UCSD-AML1 (cell line): ENCODE data around the gene MTHFD2L.

Source experiments
- DNase-seq: peaks from one replicate; lab custom pipeline; 2025; ENCODE audit not compliant: unreplicated experiment; lab: John Stamatoyannopoulos, UW

Gene MTHFD2L

DNA sequence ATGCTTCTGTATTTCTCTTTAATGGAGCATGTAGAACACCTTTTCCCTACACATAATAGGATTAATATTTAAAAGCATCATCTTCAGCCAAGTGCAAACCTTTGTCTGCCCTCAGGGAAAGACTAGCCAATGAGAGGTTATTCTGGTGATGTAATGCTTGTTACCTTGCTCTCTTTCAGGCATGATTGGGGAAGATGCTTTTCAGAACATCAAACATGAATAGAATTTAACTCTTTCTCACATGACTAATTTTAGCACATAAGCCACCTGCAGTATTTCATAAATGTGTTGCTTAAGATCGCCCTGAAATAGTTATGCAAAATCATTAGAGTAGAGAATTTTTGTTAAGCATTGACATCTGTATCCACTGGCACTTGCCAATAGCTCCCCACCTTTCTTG, 139.6 kb downstream of the MTHFD2L start:
- DNase-seq = no peak

DNA sequence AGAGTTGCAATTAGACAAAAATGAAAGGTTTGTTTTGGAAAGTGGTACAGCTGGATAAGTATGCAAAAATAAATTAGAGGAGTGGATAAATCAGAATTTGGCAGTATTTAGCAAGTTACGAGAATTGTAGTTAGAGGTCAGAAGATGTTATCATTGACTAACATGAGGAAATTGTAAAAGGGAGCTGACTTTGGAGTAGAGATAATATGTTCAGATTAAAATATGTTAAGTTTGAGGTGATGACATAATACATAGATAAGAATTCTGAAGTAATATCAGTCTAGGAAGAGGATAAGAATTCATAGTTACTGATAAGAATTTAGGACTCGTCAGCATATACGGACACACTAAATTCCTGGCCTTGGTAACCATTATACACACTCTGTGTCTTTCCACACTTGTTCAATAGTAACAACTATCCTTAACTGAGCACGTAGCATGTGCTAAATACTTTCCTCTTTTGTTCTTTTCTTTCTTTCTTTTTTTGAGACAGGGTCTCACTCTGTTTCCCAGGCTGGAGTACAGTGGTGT, 146.2 kb downstream of the MTHFD2L start:
- no peak for DNase-seq

DNA sequence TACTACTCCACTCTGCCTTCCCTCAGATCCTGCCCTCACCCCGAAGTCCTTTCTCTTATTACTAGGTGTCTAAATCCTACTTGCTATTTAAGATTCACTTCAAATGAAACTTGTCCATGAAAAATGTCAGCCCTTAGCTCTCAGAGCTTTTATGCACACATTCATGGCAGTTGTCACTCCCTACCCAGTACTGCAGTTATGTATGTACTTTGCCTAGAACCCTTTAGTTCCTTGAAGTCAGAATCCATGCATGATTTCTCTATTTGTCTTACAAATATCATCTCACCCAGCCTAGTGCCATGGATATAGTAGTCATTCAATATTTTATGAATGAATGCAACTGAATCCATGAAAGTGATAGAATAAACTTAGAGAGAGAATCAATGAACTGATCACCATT, 147.1 kb downstream of the MTHFD2L start:
- no peak for DNase-seq

GRCh38 chr4:74307170-74307569, 149.3 kb downstream of the MTHFD2L start:
- DNase-seq = no peak

DNA sequence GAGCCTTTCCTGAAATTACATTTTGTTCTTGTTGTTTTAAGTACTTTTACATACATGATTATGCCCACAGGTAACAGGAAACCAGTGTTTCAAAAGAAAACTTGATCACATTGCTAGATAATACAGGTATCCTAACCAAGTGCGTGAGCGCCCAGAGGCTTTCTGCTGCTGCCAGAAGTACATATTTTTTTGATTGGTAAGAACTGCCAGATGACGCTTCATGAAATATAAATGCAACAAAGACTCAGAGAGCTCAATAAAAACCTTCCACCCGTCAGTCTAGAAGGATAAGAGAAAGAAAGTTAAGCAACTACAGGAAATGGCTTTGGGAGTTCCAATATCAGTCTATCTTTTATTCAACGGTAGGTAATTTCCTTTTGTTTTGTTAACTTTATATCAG, 150.3 kb downstream of the MTHFD2L start, which contains the start of gene EPGN:
Gene EPGN (plus strand): TSS at position 256 of the 400 bp plus-strand sequence. CDS start 64 bp downstream, at position 320.
- no peak for DNase-seq

DNA sequence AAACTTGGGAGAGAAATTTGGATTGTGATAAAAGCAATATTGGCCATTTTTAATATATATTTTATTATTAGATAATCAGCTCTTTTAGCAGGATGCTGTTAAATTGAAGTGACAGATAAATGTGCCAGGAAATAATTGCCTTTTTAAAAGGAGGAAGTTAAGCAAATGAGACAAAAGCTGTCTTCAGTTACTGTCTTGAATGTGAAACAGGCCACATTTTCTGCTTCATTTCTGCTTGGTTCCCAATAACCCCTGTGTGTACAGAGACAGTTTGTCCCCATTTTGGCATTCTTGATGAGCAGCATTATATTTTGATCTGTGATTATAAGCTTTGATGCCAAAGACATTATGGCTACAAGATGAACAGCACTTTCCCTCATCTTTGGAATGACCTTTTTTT, 151.3 kb downstream of the MTHFD2L start:
- DNase-seq = no peak

DNA sequence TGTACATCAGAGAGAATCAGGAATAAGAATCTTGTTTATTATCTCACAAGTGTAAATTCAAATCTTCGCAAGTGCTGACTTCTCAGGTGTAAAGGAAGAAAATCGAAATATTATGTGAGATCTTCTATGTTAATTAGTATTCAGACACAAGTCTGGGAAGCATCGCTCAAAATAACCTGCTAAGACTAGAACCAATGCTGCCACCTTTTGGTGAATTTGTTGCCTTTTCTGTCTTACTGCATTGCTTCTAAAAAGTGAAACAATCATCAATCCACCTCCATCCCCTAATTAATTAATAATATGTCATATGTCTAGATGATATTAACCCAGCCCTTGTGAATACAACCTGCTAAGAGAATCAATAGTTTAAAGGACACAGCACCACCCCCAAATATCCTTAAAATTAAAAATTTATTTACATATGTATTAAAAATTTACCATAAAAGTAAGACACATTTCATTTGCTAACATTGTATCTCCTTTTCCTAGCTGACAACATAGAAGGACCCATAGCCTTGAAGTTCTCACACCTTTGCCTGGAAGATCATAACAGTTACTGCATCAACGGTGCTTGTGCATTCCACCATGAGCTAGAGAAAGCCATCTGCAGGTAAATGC, 153.9 kb downstream of the MTHFD2L start:
- no peak for DNase-seq

DNA sequence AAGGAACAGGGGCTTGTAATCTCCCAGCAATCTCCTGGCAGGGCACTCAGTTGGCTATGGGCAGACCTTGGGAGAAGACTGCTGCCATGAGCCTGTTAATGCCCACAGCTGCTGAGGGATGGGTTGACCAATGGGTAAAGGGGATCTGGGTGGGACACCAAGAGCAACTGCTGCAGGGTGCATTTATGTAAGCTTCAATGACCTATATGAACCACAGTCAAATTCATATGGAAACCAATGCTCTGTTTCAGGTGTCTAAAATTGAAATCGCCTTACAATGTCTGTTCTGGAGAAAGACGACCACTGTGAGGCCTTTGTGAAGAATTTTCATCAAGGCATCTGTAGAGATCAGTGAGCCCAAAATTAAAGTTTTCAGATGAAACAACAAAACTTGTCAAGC, 156.4 kb downstream of the MTHFD2L start:
- DNase-seq = no peak

- DNase-seq = no peak
Measured at GRCh38 chr4:74314944-74315343, 157.0 kb downstream of the MTHFD2L start.

DNA sequence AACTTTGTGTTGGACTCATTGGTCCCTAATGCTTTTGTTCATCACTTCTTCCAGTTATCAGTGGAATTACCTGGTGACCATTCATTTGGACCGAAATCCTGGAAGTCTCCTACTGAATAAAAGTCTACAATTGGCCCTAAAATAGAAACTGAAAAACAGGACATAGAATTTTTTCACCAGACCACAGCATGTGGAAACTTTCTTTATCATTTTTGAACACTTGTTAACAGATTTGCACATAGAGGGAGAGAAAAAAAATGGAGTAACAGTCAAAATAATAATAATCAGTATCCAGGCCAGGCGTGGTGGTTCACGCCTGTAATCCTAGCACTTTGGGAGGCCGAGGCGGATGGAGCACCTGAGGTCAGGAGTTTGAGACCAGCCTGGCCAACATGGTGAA, 157.5 kb downstream of the MTHFD2L start:
- no peak for DNase-seq

DNA sequence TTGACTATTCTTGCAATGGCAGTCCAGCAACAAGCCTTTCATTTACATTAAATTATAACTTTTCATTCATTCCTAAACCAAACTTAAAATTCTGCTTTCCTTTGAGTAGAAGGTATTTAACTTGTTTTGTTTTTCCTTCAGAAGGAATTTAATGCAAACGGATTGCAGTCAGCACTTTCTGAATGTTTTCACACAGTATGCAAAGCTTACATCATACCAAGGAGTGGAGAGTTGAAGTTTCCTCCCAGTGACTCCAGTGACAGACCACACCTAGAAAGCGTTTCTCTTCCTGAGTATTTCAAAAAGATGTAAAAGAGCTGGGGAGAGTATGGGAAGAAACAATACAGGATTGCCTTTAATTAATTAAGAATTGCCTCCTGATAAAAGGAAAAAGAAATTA, 158.5 kb downstream of the MTHFD2L start:
- no peak for DNase-seq

DNA sequence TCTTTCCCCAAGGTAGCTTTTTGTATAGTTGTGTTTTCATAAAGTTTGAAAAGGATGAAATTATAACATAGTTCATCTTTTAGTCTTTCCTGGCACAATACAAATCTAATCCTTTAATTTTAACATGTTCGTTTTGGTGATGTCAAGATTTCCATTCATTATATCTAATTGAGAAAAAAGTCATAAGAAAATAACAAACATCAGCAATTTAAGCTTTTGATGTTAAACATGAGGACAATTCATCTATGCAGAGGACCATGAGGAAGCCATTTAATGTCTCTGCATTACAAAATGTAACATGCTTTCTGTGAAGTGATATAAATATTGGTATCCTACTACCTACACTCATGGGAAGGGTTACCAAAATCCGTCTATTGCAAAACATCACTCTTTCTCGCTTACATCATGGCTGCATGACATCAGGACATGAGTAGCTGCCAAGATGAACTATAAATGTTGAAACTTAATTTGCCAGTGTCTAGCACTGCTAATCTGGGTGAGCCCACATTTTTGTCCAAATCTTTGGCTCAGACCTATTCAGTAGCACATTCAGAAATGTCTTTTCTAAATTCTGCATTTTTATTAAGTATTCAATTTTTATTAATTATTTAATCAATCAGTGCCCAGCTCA, 159.8 kb downstream of the MTHFD2L start:
- DNase-seq = no peak

- DNase-seq = no peak
Measured at GRCh38 chr4:74318276-74318675, 160.4 kb downstream of the MTHFD2L start.

DNA sequence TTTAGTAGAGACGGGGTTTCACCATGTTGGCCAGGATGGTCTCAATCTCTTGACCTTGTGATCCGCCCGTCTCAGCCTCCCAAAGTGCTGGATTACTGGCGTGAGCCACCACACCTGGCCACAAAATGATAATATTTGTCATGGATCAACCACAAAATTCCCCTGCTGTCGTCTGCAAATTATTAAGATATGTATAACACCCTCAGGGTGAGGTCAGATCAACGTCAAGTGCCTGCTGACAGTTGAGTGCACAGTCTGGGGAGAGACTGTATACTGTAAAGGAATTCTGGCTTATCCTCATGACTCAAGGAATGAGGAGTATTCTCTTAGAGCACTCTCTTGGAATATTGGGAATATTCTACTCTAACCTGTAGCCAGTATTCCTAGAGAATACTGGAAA, 161.6 kb downstream of the MTHFD2L start:
- DNase-seq = no peak

GRCh38 chr4:74320559-74321118, 162.7 kb downstream of the MTHFD2L start:
- peak; percentile 39 for DNase-seq

DNA sequence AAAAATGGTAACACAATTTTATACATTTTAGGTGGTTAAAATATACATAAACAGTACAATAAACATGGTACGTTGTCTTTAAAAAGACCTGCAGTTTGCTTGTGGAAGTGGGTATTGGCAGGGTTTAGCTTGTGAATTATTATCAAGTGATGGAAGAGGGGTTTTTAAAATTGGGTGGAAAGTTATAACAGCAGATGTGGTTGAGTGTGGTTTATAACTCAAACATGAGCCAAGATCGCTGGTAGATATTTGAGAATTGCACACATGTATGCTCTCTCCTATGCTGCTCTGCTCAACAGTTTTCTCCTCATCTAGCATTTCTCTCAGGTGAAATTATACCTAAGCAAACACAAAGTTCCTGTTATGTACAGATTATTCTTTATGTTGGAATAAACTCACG, 164.4 kb downstream of the MTHFD2L start:
- DNase-seq = no peak

GRCh38 chr4:74323663-74324062, 165.7 kb downstream of the MTHFD2L start:
- no peak for DNase-seq

DNA sequence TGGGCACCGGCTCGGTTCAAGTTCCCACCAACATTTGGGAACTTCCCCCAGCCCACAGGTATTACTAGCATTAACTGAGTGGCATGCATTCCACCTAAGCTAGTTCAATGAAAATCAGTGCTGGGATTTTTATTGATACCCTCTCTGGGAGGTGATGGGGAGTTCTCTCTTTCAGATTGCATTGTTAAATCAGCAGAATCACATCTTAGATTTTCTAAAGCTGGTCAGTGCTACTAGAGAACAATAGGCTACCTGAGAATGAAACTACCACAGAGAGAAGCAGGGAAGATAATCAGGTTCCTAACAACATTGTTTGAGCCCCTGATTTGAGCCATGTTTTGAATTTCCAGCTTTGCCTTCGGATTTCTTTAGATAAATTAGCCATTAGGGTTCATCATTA, 166.3 kb downstream of the MTHFD2L start:
- no peak for DNase-seq

DNA sequence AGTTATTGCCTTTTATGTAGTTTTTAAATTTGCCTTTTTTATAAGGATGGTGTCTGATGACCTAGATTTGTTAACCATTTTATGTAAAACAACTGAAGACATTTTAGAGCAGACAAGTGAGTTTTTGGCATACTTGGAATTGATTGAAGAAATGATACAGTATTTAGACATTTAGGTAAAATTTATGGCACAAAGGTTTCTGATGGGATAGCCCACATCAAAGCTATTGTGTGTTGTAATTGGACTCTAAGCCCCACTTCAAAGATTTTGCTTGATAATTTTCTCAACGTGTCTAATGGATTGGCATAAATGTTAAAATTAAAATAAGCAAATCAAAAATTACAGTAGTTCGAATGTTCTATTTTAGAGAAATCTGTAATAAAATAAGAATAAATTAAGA, 168.0 kb downstream of the MTHFD2L start:
- no peak for DNase-seq

DNA sequence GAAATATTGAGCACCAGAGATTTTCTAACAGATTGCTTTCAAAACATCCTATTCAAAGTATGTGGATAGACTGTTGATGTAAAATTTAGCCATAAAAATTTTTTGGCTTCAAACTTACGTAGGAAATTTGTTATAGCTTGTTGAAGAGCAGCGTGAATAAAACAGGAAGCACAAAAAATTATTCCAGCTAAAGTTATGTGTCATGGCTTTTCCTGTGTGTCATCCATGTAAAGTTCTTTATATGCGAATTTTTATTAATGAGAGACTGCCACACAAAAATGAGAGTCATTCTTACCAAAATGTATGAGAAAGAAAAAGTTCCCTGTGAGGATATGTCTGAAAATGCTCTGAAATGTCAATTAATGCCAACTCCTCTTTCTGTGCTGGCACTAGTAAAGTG, 169.8 kb downstream of the MTHFD2L start:
- DNase-seq = no peak

DNA sequence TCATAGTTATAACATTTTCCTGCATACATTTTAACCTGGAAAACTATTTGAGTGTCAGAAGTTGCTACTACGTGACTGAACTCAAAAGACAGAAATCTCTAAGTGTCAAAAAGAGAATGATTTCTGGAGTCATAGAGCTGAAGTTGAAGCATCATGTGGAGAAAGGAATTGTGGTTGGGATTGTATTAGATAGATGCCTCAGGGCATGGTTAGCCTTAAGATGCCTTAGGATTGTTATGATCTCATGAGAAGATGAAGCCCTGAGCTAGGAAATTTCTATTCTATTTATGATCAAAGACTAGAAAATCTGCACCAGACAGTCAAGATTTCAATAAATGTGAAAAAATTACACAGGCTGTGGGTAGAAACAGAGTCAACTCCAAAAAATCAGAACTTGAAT, 170.6 kb downstream of the MTHFD2L start:
- no peak for DNase-seq

DNA sequence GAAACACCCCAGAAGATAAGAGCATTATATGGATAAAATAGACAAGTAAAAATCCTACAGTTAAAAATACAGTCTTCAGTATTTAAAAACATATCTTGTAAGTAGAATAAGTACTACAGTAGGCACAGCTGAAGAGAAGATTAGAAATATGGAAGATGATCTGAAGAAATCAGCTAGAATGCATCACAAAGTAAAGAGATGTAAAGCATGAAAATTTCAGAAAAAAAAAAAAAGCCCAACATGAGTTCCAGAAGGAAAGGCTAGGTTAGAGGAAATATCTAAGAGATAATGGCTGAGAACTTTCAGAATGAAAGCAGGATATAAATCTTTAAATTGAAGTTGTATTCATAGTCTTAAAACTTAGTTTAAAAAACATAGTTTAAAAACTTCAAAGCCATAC, 171.4 kb downstream of the MTHFD2L start:
- DNase-seq = no peak
